ENCODE data around the gene SPDYE9.
"Not testable (repeated sequence)": the region's sequence is repeated elsewhere in the genome, so short reads cannot be mapped to it uniquely, and the experiment has no call there.

SPDYE9 gene

DNA sequence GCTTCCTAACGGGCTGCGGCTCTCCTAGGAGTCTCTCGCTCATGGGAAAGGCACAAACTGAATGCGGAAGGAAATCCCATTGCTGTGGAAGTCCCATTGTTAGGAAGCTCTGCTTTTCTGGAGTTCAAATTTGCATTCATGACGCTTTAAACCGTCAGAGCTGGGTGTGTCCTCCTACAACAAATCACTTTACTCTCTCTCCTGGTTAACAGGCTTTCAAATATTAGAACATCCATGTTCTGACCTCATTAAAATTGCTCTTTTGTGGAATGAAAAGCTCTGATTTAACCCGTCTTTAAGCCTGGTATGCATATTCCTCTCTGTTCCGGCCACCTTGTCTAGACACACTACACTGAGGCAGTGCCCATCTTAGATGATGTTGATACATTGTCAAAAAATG is at the start of gene SPDYE9:
TSS of gene SPDYE9 (minus strand) at position 101 of the 400 bp plus-strand sequence. CDS start 1,800 bp downstream, outside the sequence.
- not testable (repeated sequence) for DNase-seq (ENCODE audit: low read depth in 2 of 2)

DNA sequence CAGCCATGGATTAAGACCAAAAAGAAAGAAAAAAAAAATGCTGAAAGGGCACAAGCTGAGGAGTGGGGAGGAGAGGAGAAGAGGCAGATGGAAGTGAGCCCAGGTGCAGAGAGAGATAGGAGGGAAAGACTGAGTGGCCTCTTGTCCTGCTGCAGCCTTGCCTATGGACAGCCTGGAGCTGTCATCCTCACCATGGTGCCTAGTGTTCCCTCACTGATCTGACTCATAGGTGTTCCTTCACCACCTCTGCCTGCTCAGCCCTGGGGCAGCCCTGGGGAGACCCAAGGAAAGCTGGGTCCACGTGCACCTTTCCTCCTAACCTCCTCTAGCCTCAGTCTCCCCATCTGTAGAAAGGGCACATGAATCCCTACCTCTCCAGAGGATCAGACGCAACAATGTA is 49.0 kb upstream of the SPDYE9 start:
- DNase-seq (ENCODE audit: low read depth in 2 of 2): not testable (repeated sequence)

DNA sequence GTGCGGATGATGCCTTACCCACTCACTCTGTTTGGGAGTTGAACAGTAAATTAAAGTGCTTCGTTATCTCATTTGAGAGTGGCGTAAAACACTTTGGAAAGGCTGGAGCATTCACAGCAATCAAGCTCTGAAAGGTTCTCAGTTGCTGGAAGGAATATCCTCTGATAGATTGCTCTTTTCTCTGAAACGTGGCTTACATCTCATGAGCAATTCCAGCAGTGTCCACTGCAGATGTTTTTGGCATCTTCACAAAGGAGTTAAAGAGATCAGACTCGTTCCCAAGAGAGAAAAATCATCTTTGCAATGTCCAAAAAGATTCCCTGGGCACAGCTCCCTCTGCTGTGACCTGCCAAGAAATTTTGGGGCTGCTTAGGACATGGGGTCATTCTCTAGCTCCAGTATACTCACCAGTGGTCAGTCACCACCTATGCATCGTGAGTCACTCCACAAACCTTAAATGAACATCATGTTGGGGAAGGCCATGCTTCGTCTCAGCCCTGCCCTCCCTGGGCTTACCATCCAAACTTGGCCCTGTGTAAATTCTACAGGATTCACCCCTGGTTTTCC is 46.9 kb upstream of the SPDYE9 start:
- not testable (repeated sequence) for DNase-seq (ENCODE audit: low read depth in 2 of 2)

GRCh38 chr7:73130612-73131011 is 44.8 kb upstream of the SPDYE9 start:
- DNase-seq (ENCODE audit: low read depth in 2 of 2): not testable (repeated sequence)

GRCh38 chr7:73124126-73124525 is 38.3 kb upstream of the SPDYE9 start:
- DNase-seq (ENCODE audit: low read depth in 2 of 2): not testable (repeated sequence)

DNA sequence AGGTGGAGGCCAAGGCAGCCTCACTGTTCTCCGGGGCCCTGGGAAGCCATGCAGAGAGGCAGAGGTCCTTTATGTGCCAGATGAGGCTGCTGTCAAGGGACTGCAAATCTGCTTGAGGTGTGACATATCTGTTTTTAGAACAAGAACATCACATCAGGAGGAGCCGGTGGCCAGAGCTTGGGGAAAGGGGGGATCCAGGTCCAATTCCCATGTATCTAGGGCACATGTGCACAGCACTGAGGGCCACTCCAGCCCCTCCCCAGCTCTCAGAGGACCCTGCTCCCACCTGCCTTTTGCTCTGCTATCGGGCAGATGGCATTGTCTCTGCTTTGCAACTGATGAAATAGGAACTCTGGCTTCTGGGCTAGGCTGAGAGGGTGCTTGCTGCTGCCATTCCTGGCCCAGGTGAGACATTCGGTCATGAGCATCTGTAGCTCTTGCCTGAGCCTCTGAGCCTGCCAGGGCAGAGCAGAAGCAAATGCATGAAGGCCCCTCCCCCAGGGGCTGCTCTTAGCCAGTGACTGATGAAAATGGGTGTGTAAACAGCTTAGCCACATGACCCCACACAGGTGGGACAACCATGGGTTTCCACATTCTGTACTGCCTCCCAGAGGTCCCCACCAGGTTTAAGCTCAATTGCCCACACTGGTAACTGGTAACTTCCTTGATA is 37.1 kb upstream of the SPDYE9 start:
- DNase-seq (ENCODE audit: low read depth in 2 of 2): not testable (repeated sequence)

- not testable (repeated sequence) for DNase-seq (ENCODE audit: low read depth in 2 of 2)
Measured at GRCh38 chr7:73118155-73118554, 32.3 kb upstream of the SPDYE9 start.

DNA sequence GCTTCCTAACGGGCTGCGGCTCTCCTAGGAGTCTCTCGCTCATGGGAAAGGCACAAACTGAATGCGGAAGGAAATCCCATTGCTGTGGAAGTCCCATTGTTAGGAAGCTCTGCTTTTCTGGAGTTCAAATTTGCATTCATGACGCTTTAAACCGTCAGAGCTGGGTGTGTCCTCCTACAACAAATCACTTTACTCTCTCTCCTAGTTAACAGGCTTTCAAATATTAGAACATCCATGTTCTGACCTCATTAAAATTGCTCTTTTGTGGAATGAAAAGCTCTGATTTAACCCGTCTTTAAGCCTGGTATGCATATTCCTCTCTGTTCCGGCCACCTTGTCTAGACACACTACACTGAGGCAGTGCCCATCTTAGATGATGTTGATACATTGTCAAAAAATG is 28.0 kb downstream of the SPDYE9 start, which contains the start of gene SPDYE11:
TSS of gene SPDYE11 (minus strand) at position 101 of the 400 bp plus-strand sequence. CDS start 1,800 bp downstream, outside the sequence.
- DNase-seq (ENCODE audit: low read depth in 2 of 2): not testable (repeated sequence)

- not testable (repeated sequence) for DNase-seq (ENCODE audit: low read depth in 2 of 2)
Measured at GRCh38 chr7:73029666-73030065, 56.2 kb downstream of the SPDYE9 start, which contains the start of gene SPDYE8. SPDYE8 (minus strand) TSS chr7:73029766; CDS start chr7:73027966, 1,800 bp downstream.

All from activated CD4-positive, alpha-beta T cell treated with anti-CD3 and anti-CD28 coated beads for 24 hours (primary cell).